Germinal center (tissue), 1 donor: Measurements from ENCODE around the gene SNX8.

Experiments
- DNase-seq: peaks from one replicate; pipeline ENCODE4 v3.0.0; 2012; ENCODE audit warnings: mixed read lengths, low spot score

The SNX8 gene

DNA sequence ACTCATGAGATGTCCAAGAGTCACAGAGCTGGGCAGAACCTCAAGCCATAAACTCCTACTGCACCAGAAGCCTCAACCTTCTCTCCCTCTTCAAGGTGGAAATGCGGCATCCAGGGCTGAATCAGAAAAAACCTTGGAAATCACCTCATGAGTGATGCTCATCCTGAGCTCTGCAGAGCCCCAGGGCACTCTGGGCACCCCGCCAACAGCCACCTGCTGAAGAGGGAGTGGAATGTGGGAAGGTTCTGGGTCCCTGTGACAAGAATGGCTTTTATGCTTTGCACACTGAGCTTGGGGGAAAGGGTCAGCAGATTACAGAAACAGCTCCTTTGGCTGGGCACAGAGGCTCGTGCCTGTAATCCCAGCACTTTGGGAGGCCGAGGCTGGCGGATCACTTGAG lies 53.4 kb downstream of the SNX8 start:
- no peak for DNase-seq

DNA sequence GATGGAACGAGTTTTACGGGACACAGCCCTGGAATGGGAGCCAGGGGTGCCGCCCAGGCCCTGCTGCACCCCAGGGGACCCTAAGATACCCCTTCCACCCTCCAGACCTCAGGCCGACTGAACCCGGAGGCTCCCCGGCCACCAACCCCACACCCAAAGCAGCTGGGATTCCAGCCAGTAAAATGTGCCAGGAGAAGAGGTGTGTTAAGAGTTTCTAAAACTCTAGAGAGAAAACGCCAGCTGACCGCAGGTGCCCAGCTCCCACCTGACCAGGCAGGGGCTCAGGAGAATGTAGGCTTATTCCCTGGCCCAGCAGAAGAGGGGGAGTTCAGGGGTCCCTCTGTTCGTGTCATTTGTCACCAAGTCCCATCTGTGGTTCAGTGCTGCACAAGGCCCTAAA lies 54.8 kb downstream of the SNX8 start:
- no peak for DNase-seq

DNA sequence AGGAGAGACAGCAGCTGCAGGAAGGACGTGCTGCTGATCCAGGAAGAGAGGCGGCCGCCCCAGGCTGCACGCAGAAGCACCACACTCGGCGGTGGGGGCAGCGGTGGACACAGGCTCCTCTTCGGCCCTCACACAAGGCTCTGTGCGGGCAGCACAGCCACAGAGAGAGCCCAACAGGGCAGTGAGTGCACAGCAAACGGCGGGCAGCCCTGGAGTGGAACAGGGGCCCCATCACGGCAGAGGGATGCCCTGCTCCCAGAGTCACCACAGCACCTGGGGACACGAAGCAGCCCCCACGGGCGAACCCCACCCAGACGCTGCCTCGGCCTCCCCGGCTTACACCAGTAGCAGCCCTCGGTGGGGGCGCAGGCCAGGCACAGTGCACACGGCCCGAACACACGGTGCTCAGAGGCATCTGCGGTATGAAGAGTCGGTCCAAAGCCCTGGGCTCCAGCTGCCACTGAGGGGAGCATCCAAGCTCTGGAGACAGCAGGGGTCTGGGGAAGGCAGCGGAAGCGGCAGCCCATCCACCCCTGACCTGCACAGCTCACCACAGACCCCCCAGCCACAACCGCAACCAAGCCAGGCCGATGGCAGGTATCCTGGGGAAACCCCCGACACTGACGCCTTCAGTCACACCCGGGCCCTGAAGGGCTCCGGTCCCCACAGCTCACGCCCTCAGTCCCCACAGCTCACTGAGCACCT lies 55.4 kb downstream of the SNX8 start:
- peak; percentile 77 for DNase-seq

DNA sequence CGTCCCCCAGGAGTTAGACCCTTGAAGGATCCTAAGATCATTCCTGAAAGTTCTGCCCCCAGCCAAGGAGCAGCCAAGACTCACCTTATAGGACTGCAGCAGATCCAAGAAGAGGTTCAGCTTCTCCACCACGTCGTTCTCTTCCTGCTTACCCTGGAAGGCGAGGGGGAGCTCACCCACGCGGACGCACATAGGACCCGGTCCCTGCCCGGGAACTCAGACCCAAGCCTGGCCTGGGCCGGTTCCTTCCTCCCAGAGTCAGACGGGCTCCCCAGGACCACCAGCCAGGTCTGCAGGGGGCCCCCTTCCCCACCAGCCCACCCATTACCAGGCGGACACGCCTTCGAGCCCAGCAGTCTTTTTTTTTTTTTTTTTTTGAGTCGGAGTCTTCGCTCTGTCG lies 56.6 kb downstream of the SNX8 start:
- DNase-seq = no peak

DNA sequence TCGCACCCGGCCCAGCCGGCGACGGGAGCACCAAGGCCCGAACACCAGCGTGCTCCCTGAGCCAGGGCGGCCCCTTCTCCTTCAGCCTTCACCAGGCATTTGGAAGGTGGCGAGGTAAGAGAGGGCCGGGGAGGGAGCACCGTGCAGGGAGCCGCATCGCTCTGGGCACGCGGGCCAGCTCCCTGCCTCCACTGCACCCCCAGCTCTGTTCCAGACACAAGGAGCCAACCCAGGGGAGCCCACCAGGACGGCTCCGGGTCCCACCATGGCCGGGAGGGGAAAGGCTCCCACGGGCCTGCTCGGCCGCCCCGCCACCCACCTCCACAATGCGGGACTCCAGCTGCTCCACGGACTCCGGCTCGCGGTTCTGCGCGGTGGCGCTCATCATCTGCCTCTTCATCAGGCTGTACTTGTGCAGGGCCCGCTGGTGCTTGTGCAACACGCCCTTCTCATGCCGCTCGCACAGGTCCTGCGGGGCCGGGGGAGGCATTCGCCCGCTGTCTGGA lies 57.1 kb downstream of the SNX8 start:
- no peak for DNase-seq

DNA sequence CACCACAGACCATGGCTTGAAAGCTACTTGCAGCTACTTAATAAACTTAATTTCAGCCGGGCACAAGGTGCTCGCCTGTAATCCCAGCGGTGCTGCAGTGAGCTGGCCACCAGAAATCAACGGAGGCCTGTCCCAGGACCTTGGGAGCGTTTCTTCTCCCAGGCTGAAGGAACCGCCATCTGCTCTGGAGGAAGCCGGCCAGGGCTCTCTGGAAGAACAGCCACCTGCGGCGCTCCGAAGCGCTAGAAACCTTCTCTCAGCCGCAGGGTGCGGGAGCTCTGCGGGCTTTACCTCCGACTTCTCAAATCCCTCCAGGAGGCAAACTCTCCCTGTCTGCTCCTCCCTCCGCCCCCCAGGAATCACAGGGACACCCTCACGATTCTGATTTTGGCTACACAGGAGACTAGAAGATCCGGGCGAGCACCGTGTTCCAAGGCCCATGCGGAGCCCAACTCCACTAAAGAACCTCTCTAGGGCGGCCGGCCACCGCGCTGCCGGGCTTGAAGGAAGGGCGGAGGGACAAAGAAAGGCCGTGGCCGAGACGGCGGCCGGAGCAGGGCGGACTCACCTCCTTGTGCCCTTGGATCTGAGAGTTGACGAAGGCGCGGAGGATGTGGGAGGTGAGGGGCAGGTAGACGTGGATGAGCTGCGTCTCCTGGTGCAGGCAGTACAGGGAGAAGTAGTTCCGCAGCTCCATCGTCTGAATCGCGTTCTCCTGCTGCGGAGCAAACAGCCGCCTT lies 57.8 kb downstream of the SNX8 start:
- no peak for DNase-seq

DNA sequence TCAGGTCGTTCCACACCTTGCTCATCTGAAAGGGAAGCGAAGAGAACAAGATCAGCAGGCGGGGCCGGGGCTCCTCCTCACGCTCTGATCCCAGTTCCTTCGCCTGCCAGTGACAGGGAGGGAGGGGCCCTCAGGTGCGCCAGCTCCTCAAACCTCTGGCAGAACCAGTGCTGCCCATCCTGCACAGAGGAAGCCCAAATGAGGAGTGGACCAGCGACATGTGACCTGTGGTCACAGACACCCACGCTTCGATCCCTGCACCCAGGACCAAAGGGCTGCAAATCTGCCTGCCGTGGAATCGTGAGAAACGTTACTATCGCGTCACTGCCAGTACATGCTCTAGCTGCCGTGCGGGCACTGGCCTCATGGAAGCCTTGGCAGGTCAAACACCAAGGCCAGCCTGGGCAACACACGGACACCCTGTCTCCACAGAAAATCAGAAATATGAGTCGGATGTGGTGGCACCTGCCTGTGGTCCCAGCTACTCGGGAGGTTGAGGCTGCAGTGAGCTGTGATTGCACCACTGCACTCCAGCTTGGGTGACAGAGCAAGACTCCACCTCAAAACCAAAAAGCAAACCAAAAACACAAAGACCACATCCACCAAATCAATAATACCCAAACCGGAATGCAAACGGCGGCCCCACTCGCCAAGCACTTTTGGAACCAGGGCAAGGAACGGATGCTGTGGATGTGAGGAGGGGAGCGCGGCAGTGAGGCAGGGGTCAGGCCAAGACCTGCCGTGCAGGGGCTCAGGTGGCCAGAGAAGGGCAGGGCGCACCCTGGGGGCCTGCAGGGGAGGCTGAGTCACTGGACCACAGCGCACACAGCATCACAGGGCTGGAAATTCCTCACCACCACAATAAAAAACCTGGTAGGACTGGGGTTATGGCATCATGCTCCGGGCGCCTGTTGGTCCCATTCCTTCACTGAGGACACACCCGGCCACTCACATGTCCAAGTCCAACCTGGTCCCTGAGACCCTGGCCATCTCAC lies 58.8 kb downstream of the SNX8 start:
- no peak for DNase-seq

DNA sequence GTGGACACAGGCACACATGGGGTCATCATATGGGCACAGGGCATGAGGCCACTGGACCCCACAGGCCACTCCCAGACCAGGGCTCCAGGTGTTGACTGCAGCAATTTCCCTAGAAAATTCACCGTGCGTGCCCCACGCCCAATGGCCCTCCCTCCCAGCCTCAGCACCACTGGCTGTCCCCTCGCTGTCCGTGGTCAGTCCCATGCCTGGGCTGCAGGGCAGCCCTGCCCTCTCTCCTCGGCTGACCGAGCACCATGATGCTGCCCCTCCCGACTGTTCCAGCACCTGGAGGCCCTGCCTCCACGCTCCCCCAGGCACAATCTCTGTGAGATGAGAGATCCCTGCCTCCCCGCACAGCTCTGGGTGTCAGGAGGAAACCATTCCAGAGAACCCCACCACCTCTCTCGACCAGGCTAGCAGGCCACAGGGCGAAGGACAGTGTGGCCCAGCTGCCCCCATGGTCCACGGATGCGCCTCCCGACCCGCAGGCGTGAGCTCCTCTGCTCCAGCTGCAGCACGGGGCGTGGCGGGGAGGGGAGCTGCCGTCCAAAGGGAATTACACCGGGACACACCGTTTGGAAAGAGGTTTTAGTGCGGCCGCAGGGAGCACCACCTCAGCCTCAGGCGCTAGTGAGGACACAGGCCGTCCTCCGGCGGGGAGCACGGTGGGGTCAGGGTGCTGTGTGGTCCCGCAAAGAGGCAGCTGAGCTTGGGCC lies 59.7 kb downstream of the SNX8 start:
- no peak for DNase-seq

DNA sequence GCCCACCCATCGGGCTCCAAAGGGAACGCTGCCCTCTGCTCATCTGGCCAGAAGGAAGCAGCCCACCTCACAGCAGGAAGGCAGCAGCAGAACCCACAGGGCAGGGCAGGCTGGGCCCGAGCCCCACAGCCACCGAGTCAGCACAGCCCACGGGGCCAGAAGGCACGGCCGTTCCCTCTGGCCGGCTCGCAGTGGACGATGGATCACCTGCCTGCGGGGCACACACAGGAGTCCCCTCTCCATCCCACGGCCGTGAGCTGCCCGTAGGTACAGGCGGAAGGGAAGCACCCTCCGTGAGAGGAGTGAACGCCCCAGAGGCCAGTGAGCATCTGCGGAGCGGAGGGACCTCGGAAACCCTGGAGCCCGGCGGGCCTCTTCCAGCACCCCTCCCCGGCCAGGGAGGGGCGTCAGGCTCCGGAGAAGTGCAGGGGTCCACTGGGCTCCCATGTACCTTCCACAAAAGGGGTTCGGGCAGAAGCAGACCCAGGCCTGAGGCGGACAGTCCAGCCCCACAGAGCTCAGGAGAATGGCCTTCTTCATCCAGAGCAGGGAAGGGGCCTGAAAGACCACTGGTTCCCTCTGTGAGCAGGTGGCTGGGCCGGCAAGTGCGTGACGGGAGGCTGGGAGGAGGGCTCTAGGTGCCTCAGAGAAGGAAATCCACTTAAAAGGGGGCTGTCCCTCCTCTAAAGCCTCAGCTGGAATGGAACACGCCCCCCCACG lies 60.6 kb downstream of the SNX8 start:
- DNase-seq = no peak

DNA sequence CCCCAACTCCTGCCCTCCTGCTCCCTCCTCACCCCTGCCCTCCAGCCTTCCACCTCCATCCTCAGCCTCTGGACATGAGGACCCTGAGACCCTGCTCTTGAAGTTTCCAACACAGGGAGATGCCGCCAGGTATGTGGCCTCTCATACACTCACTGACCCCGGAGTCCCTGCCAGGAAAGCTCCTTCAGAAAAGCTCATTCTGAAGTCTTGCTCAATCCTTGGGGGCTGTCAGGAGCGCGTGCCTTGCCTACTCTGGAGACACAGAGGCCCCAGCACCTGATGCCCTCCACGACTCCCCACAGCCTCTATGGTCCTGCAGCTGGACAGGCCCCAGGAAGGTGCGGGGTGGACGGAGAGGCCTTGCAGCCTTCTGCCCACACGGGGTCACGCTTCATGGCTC lies 61.2 kb downstream of the SNX8 start:
- DNase-seq = no peak

DNA sequence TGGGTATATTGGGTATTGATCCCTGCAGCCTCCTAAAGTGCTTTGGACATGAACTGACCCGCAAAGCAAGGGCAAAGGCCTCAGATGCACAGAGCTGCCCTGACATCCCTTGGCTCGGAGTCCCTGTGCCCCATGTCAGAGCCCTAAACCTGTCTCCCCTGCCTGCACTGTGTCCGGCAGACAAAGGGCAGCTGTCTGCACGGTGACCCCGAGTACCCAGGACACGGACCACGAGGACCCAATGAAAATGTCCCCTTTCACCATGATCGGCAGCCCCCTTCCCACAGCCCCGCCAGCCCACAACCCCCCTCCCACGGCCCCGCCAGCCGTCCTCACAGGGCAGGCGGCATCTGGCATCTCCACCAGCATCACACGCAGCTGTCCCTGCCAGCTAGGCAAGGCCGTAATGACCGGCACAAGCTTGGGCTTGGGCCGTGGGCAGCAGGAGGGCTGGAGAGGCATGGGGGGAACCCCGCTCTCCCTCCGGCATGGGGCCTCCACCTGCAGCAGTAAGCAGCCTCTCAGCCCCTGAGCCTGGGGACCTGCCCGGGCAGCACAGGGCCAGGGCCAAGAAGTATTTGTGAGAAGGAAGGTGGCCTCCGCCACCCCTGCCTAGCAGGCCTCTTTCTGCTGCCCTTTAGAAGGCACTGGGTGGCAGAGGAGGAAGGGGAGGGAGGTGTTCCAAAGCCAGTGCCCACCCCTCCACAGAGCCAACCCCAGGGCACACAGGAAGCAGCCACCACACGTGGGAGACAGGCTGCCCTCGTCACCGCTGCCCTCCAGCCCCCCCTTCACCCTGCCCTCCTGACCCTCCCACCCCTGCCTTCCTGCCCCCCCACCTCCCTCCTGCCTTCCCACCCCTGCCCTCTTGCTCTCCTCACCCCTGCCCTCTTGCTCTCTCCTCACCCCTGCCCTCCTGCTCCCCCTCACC lies 62.1 kb downstream of the SNX8 start:
- DNase-seq = no peak

DNA sequence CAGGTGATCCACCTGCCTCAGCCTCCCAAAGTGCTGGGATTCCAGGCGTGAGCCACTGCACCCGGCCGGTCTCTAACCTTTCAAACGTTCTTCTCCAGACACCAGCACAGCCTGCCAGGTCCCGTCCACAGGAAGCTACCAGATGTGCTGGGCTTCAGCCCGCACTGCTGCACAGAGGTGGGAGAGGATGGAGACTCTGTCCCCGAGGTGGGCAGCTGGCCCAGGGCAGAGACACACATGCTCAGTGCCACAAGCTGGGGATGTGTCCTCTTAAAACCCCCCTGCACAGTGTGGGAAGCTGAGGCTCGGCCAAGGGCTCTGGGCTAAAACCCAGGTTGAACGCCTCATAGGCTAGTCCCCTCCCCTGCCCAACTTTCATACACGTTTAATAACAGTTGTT lies 62.9 kb downstream of the SNX8 start:
- DNase-seq = no peak

DNA sequence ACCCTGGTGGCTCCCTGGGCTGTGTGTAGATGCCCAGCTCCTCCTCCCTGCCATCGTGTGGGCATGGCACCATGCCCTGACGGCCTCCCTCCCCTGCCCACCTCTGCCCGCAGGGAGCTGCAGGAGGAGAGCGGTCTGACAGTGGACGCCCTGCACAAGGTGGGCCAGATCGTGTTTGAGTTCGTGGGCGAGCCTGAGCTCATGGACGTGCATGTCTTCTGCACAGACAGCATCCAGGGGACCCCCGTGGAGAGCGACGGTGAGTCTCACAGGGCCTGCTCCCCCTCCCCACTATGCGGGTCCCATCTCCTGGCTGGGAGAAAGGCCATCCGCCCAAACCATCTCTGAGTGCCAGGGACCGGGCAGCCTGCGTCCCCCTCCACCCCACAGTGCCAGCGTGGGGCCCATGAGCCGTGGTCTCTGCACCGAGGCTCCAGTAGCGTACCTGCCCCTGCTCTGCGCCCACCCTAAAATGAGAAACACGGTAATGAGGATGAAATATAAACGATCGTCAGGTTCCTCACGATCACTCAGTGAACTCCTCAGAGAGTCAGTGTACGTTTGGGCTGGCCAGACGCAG lies 64.4 kb downstream of the SNX8 start:
- no peak for DNase-seq

DNA sequence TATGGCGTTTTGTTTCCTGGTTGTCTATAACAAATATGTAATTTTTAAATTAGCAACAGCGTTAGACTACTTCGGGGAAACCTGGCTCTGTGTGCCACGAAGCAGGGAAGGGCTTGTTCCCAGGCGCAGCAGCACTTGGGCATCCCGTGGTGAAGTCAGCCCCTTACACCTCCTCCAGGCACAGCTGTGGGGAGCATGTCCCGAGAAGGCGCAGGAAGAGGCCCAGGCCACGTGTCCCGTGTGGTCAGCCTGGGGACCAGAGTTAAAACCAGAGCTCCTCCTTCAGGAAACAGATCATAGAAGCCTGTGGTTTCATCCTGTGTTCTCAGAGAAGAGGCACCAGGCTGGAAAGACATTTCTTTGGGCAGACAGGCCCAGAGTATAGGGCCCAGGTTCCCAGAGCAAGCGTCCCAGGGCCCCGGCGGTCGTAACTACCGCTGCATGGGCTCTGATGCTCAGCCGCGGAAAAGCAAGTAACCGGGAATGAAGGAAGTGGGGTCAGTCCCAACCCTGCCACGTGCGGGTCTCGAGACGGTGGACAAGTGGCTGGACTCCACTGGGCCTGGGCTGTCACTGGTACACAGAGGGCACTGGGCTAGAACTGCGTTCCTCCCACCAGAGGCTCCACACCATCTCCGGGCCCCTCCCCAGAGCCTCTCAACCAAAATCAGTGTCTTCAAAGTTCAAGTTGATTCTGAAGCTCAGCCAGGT lies 65.1 kb downstream of the SNX8 start:
- no peak for DNase-seq

DNA sequence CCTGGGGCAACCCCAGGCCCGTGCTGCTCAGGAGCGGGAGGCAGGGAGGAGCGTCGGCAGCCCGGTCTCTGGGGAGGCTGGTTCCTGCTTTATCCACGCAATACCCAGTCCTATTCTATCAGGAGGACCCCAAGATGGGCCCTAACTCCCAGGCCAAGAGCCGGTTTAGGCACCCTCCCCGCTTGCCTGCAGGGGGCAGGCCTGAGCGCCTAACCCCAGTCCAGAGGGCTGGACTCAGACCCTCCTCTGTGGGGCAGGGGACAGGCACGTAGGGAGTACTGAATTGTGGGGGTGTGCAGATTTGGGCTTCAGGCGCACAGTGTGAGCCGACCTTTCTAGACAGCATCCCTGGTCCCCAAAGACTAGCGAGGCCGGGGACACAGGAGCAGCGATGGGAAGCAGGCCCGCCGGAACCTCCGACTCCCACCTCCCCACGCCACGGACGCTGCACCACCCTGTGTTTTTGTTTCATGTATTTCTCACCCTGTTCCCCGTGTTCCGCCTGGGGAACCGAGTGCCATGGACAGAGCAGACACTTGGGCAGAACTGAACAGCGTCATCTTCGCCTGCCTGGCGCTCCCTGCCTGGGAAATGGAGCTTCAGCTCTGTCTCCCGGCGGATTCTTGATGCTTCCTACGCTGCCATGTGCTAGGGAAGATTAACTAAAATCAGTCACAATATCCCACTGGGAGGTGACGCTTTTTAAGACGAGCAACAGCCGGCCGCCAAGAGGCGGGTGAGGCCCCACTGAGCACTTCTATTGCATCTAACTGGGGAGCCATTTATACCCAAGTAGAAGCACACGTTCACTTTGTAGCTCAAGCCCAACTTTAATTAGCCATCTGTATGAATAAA lies 66.9 kb downstream of the SNX8 start:
- DNase-seq = peak; percentile 58

DNA sequence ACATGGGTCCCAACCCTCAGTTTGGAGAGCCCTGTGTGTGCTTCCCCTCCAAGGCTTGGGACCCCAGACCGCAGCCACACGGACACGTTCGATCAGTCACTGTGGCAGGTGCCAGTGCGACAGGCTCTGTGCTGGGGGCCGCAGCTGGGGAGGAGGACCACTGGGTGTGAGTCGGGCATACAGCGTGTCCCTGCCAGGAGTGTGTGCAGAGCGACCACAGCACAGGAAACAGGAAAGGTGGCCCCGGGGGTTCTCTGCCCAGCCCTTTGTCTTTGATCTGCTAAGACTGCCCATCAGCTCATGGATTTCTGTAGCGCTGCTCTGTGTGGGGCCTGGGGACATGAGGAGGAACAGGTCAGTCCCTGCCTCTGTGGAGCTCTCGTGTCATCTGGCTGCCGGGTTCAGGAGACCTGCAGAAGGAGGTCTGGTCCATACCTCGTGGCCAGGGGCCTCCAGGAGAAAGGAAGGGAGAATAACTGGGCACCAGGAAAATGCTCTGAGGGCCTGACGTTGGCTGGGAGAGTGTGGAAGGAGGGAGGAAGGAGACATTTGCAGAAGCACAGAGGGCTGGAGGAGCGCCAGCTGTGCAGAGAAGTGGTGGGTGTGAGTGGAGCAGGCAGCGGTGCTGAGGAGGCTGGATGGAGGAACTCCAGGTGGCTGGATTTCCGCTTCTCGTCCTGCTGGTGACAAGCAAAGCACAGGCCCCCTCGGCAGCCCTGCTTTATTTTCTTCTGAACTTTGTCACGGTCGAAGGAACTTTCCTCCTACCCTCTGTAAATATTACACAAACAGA lies 68.2 kb downstream of the SNX8 start:
- no peak for DNase-seq

DNA sequence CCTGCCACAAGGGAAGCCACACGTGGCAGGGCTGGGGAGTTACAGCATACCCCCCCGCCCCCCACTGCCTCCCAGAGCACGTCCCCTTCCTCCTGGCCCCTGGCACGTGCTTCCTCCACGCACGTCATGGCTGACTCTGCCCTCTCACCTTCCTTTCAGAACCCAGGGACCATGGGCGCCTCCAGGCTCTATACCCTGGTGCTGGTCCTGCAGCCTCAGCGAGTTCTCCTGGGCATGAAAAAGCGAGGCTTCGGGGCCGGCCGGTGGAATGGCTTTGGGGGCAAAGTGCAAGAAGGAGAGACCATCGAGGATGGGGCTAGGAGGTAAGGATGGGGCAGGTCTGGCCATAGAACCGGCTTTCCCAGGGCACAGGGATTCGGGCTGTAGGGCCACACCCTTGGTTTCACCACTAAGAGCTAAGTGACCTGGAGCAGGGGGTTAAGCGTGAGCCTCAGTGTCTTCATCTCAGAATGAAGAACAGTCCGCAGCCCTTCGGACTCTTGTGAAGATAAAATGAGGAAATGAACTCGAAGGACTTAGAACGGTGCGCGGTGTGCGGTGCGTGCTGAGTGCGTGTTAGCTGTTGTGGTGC lies 69.7 kb downstream of the SNX8 start:
- DNase-seq = no peak
